ENCODE measurements around the gene CMYA5. TPM values are rescaled to one million over a fixed set of nuclear protein-coding genes. Genes with fewer than 3 reads are reported as not detected.

Gene CMYA5
- total RNA-seq, 3 donors from 2014 or later: 5.0 to 132 (median 37.0) TPM

- intact Hi-C loops (cut with DNase I; ENCODE audit: low total_unique reads): no loop called here
- no peaks in the 10 kb centered on the region for H3K4me1 ChIP-seq
- no peak overlapping the region for H3K4me3 ChIP-seq
- TF ChIP-seq CTCF (IDR thresholded peaks at IDR 0.05): no peak
- no peak for TF ChIP-seq POLR2AphosphoS5 (IDR thresholded peaks at IDR 0.05)
- H3K9me3 ChIP-seq: no peaks in the 10 kb centered on the region
- DNase-seq (ENCODE audit: low spot score in 2 of 2): no peak
- no peaks in the 10 kb centered on the region for H3K27me3 ChIP-seq
- no peaks in the 10 kb centered on the region for H3K36me3 ChIP-seq
- no peak overlapping the region for H3K27ac ChIP-seq
Observed at GRCh38 chr5:79753877-79754645, 64.4 kb downstream of the CMYA5 start.

GRCh38 chr5:79754865-79755555, 65.4 kb downstream of the CMYA5 start:
- H3K9me3 ChIP-seq: no peaks in the 10 kb centered on the region
- H3K4me1 ChIP-seq: no peaks in the 10 kb centered on the region
- no peaks in the 10 kb centered on the region for H3K36me3 ChIP-seq
- H3K27ac ChIP-seq: no peak overlapping the region
- TF ChIP-seq POLR2AphosphoS5 (IDR thresholded peaks at IDR 0.05) (no peak), CTCF (IDR thresholded peaks at IDR 0.05) (no peak), POLR2A (IDR thresholded peaks at IDR 0.05) (no peak)
- no peak overlapping the region for H3K4me3 ChIP-seq
- intact Hi-C loops (cut with DNase I; ENCODE audit: low total_unique reads): no loop called here
- no peak for DNase-seq (ENCODE audit: low spot score in 2 of 2)
- H3K27me3 ChIP-seq: no peaks in the 10 kb centered on the region

- TF ChIP-seq POLR2A (IDR thresholded peaks at IDR 0.05): no peak
- TF ChIP-seq CTCF (IDR thresholded peaks at IDR 0.05): no peak
- TF ChIP-seq POLR2AphosphoS5 (IDR thresholded peaks at IDR 0.05): no peak
- Histone ChIP-seq H3K27me3 (no peaks in the 10 kb centered on the region), H3K36me3 (no peaks in the 10 kb centered on the region), H3K9me3 (no peaks in the 10 kb centered on the region), H3K4me1 (no peaks in the 10 kb centered on the region), H3K27ac (no peak overlapping the region), H3K4me3 (no peak overlapping the region)
- intact Hi-C loops (cut with DNase I; ENCODE audit: low total_unique reads): no loop called here
- no peak for DNase-seq (ENCODE audit: low spot score in 2 of 2)
Observed at GRCh38 chr5:79756076-79756475, 66.4 kb downstream of the CMYA5 start.

- Histone ChIP-seq H3K4me3 (no peak overlapping the region), H3K9me3 (no peaks in the 10 kb centered on the region), H3K36me3 (no peaks in the 10 kb centered on the region), H3K4me1 (no peaks in the 10 kb centered on the region), H3K27me3 (no peaks in the 10 kb centered on the region), H3K27ac (peak overlapping the region in 1 of 2 donors; percentile 1)
- DNase-seq (ENCODE audit: low spot score in 2 of 2): no peak
- intact Hi-C loops (cut with DNase I; ENCODE audit: low total_unique reads): no loop called here
- no peak for TF ChIP-seq POLR2A (IDR thresholded peaks at IDR 0.05)
- TF ChIP-seq CTCF (IDR thresholded peaks at IDR 0.05): no peak
- TF ChIP-seq POLR2AphosphoS5 (IDR thresholded peaks at IDR 0.05): no peak
Observed at GRCh38 chr5:79759436-79759835, 69.8 kb downstream of the CMYA5 start.

GRCh38 chr5:79759848-79760247, 70.2 kb downstream of the CMYA5 start:
- no peaks in the 10 kb centered on the region for H3K4me1 ChIP-seq
- no peak for DNase-seq (ENCODE audit: low spot score in 2 of 2)
- no peaks in the 10 kb centered on the region for H3K36me3 ChIP-seq
- TF ChIP-seq CTCF (IDR thresholded peaks at IDR 0.05): no peak
- no peak for TF ChIP-seq POLR2A (IDR thresholded peaks at IDR 0.05)
- TF ChIP-seq POLR2AphosphoS5 (IDR thresholded peaks at IDR 0.05): no peak
- H3K27me3 ChIP-seq: no peaks in the 10 kb centered on the region
- H3K4me3 ChIP-seq: no peak overlapping the region
- intact Hi-C loops (cut with DNase I; ENCODE audit: low total_unique reads): loop anchor here (5.0 kb wide), 1 partner anchor 228 kb away; no protein-coding TSS in a partner anchor
- no peaks in the 10 kb centered on the region for H3K9me3 ChIP-seq
- H3K27ac ChIP-seq: peak overlapping the region in 1 of 2 donors; percentile 1

Data from breast epithelium (tissue), 4 donors.